ENCODE results near the gene CCDC74A.
"Not testable (repeated sequence)": the region's sequence is repeated elsewhere in the genome, so short reads cannot be mapped to it uniquely, and the experiment has no call there.

Gene CCDC74A

GRCh38 chr2:131503587-131503986 is 24.1 kb upstream of the CCDC74A start:
- not testable (repeated sequence) for DNase-seq

GRCh38 chr2:131504082-131504750 is 23.5 kb upstream of the CCDC74A start:
- DNase-seq, result not testable (repeated sequence)

GRCh38 chr2:131509615-131510014 is 18.1 kb upstream of the CCDC74A start:
- no peak for DNase-seq

- not testable (repeated sequence) for DNase-seq
These were observed 16.3 kb upstream of the CCDC74A start for GRCh38 chr2:131511291-131511968.

- not testable (repeated sequence) for DNase-seq
These were observed 15.5 kb upstream of the CCDC74A start for GRCh38 chr2:131511969-131512870.

- DNase-seq, result not testable (repeated sequence)
These were observed 13.1 kb upstream of the CCDC74A start for GRCh38 chr2:131514408-131515166.

- not testable (repeated sequence) for DNase-seq
These were observed 12.5 kb upstream of the CCDC74A start for GRCh38 chr2:131515235-131515634.

GRCh38 chr2:131516011-131516410 is 11.7 kb upstream of the CCDC74A start:
- no peak for DNase-seq

- not testable (repeated sequence) for DNase-seq
These were observed 11.1 kb upstream of the CCDC74A start for GRCh38 chr2:131516621-131517020.

GRCh38 chr2:131517106-131517831 is 10.4 kb upstream of the CCDC74A start:
- no peak for DNase-seq

GRCh38 chr2:131517856-131518255 is 9.8 kb upstream of the CCDC74A start:
- not testable (repeated sequence) for DNase-seq

- not testable (repeated sequence) for DNase-seq
These were observed 9.2 kb upstream of the CCDC74A start for GRCh38 chr2:131518531-131518930.

- no peak for DNase-seq
These were observed 8.2 kb upstream of the CCDC74A start for GRCh38 chr2:131519466-131519865.

GRCh38 chr2:131519871-131520470 is 7.7 kb upstream of the CCDC74A start:
- not testable (repeated sequence) for DNase-seq

- DNase-seq, result no peak
These were observed 7.2 kb upstream of the CCDC74A start for GRCh38 chr2:131520526-131520925.

GRCh38 chr2:131521524-131521923 is 6.2 kb upstream of the CCDC74A start:
- not testable (repeated sequence) for DNase-seq

GRCh38 chr2:131521961-131522781 is 5.5 kb upstream of the CCDC74A start:
- no peak for DNase-seq

GRCh38 chr2:131525256-131525655 is 2.4 kb upstream of the CCDC74A start:
- not testable (repeated sequence) for DNase-seq

- DNase-seq, result not testable (repeated sequence)
These were observed 1.5 kb downstream of the CCDC74A start for GRCh38 chr2:131528981-131529863.

Data from NCI-H446 treated with DMSO at 0.1 percent for 48 hours (cell line).